HG02870 (cell line): ENCODE data around the gene BACE1-AS.
"Not testable (repeated sequence)": the region's sequence is repeated elsewhere in the genome, so short reads cannot be mapped to it uniquely, and the experiment has no call there.

Experiments used
- ATAC-seq: cut with Tn5 transposase; IDR thresholded peaks from one replicate; pipeline ENCODE4 v1.9.1; 2021; ENCODE audit warnings: mild to moderate bottlenecking, moderate library complexity; ENCODE audit not compliant: unreplicated experiment

Gene BACE1-AS

GRCh38 chr11:117290809-117291396 lies at the start of gene BACE1-AS:
Gene BACE1-AS (plus strand): TSS chr11:117291346.
- no peak for ATAC-seq

DNA sequence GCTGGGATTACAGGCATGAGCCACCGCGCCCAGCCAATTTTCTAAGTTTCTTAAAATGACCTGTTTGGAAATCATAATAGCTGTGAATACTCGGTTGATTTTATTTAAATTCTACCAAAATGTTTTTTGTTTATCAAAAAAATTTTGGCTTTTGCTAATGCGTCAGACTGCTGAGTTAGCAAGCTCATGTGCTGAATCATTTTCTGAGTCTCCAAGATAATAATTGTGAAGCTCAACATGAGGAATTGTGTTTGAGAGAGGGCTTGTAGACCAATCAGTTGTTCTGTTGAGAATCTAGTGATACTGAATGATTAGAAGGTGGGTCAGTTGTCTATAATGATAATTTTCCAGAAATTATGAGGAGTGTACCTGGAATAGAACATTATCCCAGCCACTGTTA lies 42.8 kb upstream of the BACE1-AS start:
- ATAC-seq, result no peak

DNA sequence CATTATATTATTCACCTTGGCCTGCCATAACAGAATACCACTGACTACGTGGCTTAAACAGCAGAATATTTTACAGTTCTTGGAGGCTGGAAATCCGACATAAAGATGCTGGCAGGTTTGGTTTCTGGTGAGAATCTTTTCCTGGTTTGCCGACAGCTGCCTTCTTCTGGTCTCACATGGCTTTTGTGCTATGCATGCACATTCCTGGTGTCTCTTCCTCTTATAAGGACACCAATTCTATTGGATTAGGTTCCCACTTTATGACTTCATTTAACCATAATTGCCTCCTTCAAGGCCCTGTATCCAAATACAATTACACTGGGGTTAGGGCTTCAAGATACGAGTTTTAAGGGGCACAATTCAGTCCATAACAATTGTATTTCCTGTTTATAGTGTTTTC lies 41.6 kb upstream of the BACE1-AS start:
- ATAC-seq, result no peak

- ATAC-seq, result no peak
These were observed 39.6 kb upstream of the BACE1-AS start for GRCh38 chr11:117251506-117251905.

- ATAC-seq, result no peak
These were observed 35.2 kb upstream of the BACE1-AS start for GRCh38 chr11:117255966-117256365.

GRCh38 chr11:117256573-117256972 lies 34.6 kb upstream of the BACE1-AS start:
- ATAC-seq, result no peak

GRCh38 chr11:117258576-117258975 lies 32.6 kb upstream of the BACE1-AS start:
- ATAC-seq, result no peak

- no peak for ATAC-seq
These were observed 31.7 kb upstream of the BACE1-AS start for GRCh38 chr11:117259417-117259816.

GRCh38 chr11:117264624-117265323 lies 26.4 kb upstream of the BACE1-AS start:
- not testable (repeated sequence) for ATAC-seq

DNA sequence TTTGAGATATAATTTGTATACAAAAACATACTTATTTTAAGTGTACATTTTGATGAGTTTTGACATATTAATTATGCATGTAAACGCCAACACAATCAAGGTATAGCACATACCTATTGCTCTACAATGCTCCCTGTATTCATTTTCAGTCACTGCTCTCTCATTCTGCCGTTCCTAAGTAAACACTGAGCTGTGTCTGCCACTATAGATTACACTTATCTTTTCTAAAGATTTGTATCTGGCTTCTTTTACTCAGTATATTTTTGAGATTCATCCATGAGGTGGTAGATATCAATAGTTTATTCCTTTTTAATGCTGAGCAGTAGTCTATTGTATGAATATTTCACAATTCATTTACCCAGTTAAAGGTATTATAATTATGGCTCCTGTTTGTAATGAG lies 25.4 kb upstream of the BACE1-AS start:
- no peak for ATAC-seq

DNA sequence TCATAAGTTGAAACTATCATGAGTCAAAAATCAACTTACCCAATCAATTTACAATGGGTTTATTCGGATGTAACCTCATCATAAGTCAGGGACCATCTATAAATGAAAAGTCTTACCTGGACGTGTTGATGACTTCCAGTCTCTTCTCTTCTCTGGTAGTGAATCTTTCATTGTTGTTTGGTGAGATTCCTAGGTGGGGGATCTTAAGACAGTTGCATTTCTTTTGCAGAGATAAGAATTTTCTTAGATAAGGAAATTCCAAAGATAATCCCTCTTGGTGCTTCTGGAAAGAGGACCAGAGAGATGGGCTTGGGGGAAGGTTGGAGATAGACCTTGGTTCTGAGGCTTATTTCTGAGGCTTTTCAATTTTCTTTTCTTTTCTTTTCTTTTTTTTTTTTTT lies 21.3 kb upstream of the BACE1-AS start:
- no peak for ATAC-seq

DNA sequence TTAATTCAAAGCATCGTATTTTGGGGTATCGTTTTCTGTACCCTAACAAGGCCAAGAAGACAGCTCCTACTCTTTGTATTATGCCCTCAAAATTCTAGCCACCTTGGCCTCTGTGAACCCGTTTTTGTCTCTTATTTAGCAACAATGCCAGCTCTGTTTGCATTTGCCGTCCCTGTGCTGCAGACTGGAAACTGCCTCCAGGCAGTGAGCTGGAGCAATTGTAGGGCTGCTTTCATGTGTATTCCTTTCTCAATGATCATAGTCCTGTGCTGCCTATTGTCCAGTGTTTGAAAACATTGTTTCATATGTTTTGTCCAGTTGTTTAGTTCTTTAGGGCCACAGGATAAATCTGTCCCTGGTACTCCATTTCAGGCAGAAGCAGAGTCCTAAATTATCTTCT lies 19.9 kb upstream of the BACE1-AS start:
- no peak for ATAC-seq

- not testable (repeated sequence) for ATAC-seq
These were observed 19.0 kb upstream of the BACE1-AS start for GRCh38 chr11:117272175-117272574.

DNA sequence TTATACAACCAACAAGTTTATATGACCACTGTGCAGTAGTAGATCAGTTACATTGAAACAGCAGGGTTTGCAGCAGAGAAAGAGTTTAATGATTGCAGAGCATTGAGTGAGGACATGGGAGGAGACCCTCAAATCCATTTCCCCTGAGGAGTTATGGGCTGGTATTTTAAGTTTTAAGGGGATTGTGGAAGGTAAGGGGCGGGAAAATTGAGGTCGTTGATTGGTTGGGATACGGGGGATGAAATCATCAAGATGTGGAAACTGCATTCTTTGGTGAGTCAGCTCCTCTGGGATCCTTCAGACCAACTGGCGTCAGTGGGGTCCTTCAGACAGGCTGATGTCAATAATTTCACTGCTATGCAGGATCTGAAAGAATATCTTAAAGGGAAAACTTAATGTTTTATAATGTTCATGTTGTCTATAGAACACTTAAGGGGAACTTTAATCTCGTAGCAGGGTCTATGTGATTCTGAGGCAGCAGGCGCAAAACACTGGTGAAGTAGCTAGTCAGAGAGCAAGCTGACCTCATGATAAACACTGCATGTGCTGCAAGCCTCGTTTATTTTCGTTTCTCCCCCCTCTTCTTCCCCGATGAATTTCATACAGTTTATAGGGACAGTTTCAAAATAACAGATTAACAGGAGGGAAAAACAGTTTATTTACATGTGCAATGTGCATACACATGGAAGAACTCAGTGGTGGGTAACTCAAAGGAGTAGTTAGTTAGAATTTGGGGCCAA lies 17.4 kb upstream of the BACE1-AS start:
- no peak for ATAC-seq

- no peak for ATAC-seq
These were observed 12.8 kb upstream of the BACE1-AS start for GRCh38 chr11:117278347-117278746.

DNA sequence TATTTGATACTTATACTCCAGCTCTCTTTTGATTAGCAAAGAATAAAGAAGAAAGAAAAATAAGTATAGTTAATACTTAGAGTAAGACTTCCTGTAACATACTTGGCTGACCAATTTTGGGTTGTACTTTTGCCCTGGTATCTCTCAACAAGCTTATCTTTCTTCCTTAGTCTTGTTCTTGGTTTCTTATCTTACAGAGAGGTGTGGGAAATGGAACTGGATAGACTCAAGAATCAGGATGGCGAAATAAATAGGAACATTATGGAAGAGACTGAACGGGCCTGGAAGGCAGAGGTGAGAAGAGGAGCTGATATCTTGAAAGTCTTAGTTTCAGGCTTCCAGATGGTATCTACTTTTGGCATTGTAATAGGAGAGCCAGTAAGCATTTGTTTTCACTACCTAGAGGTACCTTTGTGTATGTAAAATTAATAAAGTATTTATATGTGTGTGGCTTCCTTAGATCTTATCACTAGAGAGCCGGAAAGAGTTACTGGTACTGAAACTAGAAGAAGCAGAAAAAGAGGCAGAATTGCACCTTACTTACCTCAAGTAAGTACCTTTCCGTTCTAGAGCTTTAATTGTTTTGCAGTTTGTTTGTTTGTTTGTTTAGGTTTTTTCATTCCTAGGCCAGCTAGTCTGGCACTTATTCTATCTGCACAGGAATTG lies 11.3 kb upstream of the BACE1-AS start:
- ATAC-seq, result no peak

DNA sequence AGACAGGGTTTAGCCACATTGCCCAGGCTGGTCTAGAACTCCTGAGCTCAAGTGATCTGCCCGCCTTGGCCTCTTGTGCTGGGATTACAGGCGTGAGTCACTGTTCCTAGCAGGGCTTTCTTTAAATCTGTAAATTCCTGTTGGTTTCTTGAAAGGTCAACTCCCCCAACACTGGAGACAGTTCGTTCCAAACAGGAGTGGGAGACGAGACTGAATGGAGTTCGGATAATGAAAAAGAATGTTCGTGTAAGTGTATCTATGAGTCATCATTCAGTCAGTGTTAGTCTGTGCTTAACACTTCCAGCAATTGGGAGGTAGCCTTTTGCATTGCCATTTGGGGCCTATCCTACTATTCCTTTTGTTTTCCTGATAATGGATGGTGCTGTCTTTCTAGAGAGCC lies 10.0 kb upstream of the BACE1-AS start:
- ATAC-seq, result no peak

DNA sequence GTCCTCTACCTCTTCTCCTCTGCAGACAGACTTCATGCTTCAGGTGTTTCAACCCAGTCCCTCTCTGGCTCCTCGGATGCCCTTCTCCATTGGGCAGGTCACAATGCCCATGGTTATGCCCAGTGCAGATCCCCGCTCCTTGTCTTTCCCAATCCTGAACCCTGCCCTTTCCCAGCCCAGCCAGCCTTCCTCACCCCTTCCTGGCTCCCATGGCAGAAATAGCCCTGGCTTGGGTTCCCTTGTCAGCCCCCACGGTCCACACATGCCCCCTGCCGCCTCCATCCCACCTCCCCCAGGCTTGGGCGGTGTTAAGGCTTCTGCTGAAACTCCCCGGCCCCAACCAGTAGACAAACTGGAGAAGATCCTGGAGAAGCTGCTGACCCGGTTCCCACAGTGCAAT lies 9.3 kb upstream of the BACE1-AS start:
- ATAC-seq, result no peak

DNA sequence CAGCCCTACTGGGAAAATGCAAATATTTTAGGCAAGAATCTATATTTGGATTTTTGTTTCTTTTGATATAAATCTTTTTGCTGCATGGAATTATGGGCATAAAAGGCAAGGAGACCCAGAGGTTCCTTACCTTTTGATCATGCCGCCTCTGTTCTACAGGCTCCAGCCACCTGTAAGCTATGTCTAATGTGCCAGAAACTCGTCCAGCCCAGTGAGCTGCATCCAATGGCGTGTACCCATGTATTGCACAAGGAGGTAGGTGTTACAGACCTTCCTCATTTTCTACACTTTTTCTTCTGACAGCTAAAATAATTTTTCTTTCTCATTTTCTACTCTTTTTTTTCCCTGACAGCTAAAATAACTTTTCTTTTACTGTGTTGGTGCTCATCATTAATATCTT lies 8.2 kb upstream of the BACE1-AS start:
- ATAC-seq, result no peak

DNA sequence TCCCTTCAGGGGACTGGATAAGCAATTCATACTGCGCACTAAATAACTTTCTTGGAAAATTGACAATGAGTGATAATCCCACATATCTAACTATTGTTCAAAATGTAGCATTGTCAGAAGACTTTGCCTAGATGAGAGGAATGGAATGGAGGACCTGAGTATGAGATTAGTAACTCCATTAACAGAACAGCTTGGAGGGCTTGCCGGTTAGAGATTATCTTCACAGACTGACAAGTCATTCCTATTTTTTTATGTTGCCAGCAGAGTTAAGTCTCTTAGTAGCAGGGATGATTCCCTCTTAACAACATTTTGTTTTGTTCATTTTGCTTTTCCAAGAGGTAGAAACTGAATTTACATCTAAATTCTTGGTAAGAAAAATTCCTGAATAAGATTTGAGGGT lies 7.1 kb upstream of the BACE1-AS start:
- ATAC-seq, result no peak

DNA sequence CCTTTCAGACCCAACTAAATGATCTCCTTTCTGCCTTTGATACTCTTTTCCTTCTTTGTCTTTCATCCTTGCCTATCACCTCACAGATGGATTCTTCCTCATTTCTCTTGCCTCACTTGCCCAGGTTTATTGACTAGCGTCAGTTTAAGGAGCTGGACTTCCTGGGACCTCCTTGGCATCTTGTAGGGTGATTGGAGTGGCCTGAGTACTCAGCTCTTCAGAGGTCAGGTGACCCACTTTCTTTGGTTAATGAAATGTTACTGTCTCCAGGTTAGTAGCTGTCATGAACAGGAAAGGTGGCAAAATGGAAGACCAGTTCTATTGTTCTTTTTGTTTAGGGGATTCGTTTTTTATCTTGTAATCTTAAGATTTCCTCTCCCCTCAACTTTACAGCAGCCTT lies 4.6 kb upstream of the BACE1-AS start:
- ATAC-seq, result no peak

GRCh38 chr11:117287668-117288067 lies 3.5 kb upstream of the BACE1-AS start:
- no peak for ATAC-seq
